A673 (cell line): ENCODE measurements around the gene TSC22D3.

Source experiments
- CTCF ChIP-seq: fragments of 300-800, 200-600 bp; sonication (generic); conservative IDR thresholded peaks from 2 replicates; pipeline ENCODE4 v1.5.1; 2017; ENCODE audit warnings: low read depth, mild to moderate bottlenecking, antibody characterized with exemption, low read length, moderate library complexity, mixed read lengths
- EZH2 ChIP-seq: fragments of 200-600 bp; sonication (generic); IDR thresholded peaks from 2 replicates; pipeline ENCODE4 v1.6.1; 2017; ENCODE audit warnings: borderline replicate concordance, low read depth, mild to moderate bottlenecking, mixed read lengths, antibody characterized with exemption, low read length; ENCODE audit not compliant: poor library complexity, severe bottlenecking

- TF ChIP-seq CTCF (no peak), EZH2 (no peak)
Measured at GRCh38 chrX:107753187-107753586, 22.4 kb downstream of the TSC22D3 start.
